ENCODE measurements around the gene PARVG.

GRCh38 chr22:44188316-44188715 lies 7.6 kb downstream of the PARVG start:
- TF ChIP-seq CTCF (IDR thresholded peaks at IDR 0.05 in 4 of 5, conservative IDR thresholded peaks at IDR 0.05 in 1 of 5): no peak
- TF ChIP-seq POLR2A (IDR thresholded peaks at IDR 0.05): no peak

Data from gastrocnemius medialis (tissue), 4 donors.